Stimulated activated CD4-positive, alpha-beta T cell treated with anti-CD3 and anti-CD28 coated beads, Interleukin-2, amount 100 ng/mL, for 24 hours (primary cell): ENCODE measurements around the gene SEPTIN8.

Source experiments
- DNase-seq, 2 donors: peaks; one replicate each; pipeline ENCODE4 v3.0.0-alpha.2; 2020

Gene SEPTIN8

GRCh38 chr5:132746954-132747615, 30.0 kb downstream of the SEPTIN8 start, which contains the start of gene CCNI2:
TSS of gene CCNI2 (plus strand) at chr5:132747426. CDS start at chr5:132747496, 70 bp downstream.
- peak; percentile 68 to 69 for DNase-seq

DNA sequence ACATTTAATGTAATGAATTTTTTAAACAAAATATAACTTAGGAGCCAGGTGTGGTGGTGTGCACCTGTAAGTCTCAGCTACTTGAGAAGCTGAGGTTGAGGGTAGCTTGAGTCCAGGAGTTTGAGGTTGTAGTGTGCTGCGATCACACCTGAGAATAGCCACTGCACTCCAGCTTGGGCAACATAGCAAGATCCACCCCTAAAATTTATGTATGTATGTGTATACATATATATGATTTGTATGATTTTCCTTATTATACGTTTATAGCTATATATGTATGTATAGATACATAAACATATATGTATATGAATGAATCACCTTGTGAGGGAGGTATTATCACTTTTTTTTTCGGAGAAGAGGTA, 30.5 kb downstream of the SEPTIN8 start:
- DNase-seq = no peak

GRCh38 chr5:132744659-132745058, 32.4 kb downstream of the SEPTIN8 start:
- DNase-seq = no peak

DNA sequence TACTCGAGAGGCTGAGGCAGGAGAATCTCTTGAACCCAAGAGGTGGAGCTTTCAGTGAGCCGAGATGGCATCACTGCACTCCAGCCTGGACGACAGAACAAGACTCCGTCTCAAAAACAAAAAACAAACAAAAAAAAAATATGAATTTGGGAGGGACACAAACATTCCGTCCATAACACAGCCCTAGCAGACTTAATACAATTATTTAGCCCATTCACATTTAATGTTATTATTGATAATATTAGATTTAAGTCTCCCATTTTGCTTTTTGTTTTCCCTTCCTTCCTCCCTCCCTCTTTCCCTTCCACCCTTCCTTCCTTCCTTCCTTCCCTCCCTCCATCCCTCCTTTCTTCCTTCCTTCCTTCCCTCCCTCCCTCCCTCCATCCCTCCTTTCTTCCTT, 34.4 kb downstream of the SEPTIN8 start:
- no peak for DNase-seq

GRCh38 chr5:132742158-132742557, 34.9 kb downstream of the SEPTIN8 start:
- DNase-seq = no peak

DNA sequence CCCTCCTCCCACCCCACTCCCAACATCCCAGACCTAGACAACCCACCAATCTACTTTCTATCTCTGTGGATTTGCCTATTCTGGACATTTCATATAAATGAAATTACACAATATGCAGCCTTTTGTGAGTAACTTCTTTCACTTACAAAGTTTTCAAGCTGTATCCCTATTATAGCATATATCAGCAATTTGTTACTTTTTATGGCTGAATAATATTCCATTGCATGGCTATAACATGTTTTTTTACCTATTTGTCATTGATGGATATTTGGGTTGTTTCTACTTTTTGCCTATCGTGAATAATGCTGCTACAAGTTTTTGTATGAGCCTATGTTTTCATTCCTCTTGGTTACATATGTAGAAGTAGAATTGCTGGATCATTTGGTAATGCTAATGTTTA, 37.8 kb downstream of the SEPTIN8 start:
- no peak for DNase-seq

DNA sequence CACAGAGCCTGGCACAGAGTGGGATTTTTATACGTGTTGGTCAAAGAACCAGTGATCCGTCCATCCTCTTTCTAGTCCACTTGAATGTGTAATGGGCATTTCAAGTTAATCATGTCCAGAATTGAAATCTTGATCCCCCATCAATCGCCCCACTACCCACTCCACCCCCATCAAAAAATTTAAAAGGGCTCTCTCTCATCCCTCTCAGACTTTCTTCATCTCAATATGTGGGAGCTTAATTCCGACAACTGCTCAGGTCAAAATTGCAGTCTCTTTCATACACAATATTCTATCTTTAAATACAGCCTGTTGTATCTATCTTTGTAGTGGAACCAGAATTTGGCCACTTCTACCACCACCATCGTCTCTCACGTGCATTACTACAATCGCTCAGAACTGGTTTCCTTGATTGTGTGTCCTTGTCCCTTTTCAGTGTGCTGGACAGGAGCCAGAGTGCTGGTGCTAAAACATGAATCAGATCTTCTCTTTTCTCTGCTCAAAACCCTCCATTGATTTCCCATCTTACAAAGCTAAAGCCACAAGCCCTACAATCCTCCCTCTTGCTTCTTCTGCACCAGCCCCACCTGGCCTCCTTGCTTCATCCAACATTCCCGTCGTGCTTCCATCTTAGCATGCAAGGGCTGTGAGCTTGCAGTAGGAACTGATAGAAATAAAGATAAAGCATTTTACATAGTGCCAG, 38.9 kb downstream of the SEPTIN8 start:
- no peak for DNase-seq

DNA sequence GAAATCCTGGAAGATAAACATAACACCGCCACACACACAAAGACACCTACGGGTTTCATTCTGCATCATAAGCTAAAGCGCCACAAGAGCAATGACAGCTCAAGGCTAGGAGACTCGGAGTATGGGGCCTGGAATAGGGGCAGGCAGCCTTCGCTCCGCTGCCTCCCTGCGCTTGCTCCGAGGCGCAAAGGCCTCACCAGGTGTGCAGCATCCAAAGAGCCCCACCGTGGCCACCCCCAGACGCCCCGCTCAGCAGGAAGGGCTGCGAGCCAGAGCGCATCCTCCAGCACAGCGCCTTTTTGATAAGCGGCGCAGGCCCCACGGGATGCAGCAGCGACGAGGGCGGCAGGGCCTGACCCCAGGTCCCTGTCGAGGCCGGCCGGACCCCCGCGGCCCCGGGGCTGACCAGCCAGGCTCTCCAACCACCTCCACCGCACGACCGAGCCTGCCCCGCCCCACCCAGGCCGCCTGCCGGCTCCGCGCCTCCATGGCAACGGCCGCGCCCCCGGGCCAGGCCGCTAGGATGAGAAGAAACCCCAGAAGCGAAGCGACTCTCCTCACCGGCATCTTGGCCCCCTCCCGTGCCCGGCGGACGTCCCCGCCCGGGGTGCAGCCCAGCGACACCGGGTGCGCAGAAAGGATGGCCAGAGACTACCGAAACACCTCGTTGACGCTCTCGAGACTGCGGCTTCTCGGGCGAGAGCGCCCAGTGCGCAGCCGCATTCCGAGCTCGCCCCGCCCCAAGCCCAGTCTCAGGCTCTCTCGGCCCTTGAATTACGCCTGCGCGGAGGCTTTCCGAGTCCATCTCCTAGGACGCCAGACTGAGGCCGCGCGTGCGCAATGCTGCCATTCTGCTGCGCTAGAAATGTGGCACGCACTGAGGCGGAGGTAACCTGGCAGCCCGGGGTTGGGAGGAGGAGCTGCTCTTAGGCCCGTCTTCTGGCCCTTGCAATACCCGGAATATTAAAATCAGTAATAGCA, 39.9 kb downstream of the SEPTIN8 start, which contains the start of gene KIF3A:
TSS of gene KIF3A (minus strand) at position 694 of the 981 bp plus-strand sequence. CDS start at position 567, 127 bp downstream.
- DNase-seq = peak; percentile 99 to 100

GRCh38 chr5:132734687-132735086, 42.4 kb downstream of the SEPTIN8 start:
- DNase-seq = no peak

DNA sequence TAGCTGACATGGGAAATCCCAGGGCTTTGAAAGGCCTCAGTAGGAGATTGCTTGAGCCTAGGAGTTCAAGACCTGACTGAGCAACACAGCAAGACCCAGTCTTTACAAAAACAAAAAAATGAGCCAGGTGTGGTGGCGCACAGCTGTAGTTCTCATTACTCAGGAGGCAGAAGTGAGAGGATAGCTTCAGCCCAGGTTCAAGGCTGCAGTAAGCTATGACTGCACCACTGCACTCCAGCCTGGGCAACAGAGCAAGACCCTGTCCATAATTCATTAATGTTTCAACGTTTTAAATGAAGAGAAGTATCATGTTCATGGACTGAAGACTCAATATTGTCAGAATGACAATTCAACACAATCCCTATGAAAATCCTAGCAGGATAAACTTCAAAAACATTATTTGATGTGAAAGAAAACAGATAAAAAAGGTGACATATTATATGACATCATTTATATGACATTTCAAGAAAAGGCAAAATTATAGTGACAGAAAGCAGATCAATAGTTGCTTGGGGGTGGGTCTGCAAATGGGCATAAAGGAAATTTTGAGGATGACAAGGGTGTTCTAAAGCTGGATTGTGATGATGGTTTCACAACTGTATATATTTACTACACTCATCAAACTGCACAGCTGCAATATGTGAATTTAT, 43.4 kb downstream of the SEPTIN8 start:
- no peak for DNase-seq

- DNase-seq = no peak
These were observed 47.1 kb downstream of the SEPTIN8 start for GRCh38 chr5:132729896-132730295.

GRCh38 chr5:132725745-132726144, 51.3 kb downstream of the SEPTIN8 start:
- no peak for DNase-seq

GRCh38 chr5:132718544-132719312, 58.3 kb downstream of the SEPTIN8 start:
- DNase-seq = no peak

- DNase-seq = no peak
These were observed 62.4 kb downstream of the SEPTIN8 start for GRCh38 chr5:132714456-132715307.

GRCh38 chr5:132708645-132709044, 68.4 kb downstream of the SEPTIN8 start:
- no peak for DNase-seq

DNA sequence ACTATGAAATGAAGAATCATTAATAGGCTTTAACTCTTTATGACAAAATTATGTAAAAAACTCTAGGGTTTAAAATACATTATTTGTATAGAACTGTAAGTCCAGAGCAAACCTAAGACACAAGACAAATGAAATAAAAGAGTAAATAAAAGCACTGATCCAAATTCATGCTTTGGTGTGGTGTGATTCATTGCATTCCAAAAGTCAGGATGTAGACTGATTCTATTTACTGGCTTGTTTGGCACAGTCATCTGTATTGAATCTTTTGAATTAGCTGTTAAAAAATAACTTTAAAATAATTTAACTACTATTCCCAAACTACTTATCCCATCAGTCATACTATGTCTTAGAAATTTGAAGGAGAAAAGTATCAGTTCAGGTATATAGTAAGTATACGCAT, 72.2 kb downstream of the SEPTIN8 start:
- DNase-seq = no peak
